Liver (tissue), 9 donors: Measurements from ENCODE around the gene SPTAN1. TPM values are rescaled to one million over a fixed set of nuclear protein-coding genes. Genes with fewer than 3 reads are reported as not detected.

ENCODE experiments used
- DNase-seq: peaks from one replicate; pipeline ENCODE4 v3.0.0-alpha.2; 2017; ENCODE audit warnings: low spot score
- H3K27ac ChIP-seq, 2 donors: one replicate each; pipeline ENCODE4 v1.7.0; 2013; ENCODE audit warnings: inconsistent platforms in 2 of 2, low read length in 2 of 2, control low read depth in 1 of 2, low read depth in 1 of 2, mild to moderate bottlenecking in 1 of 2
- H3K27me3 ChIP-seq, 4 donors: one replicate each; pipeline versions ENCODE4 v1.6.1 to v1.7.0; 2013; ENCODE audit warnings: low read length in 3 of 4, inconsistent platforms in 1 of 4, mild to moderate bottlenecking in 1 of 4, moderate library complexity in 1 of 4; ENCODE audit not compliant: control insufficient read depth in 4 of 4, insufficient read depth in 4 of 4
- H3K36me3 ChIP-seq, 4 donors: one replicate each; pipeline versions ENCODE4 v1.6.1 to v1.7.0; 2013; ENCODE audit warnings: low read length in 3 of 4, mild to moderate bottlenecking in 3 of 4, low read depth in 1 of 4, moderate library complexity in 1 of 4; ENCODE audit not compliant: control insufficient read depth in 4 of 4, insufficient read depth in 3 of 4
- H3K4me1 ChIP-seq, 4 donors: one replicate each; pipeline versions ENCODE4 v1.6.1 to v1.7.0; 2013; ENCODE audit warnings: low read length in 3 of 4, mild to moderate bottlenecking in 3 of 4, moderate library complexity in 1 of 4; ENCODE audit not compliant: control insufficient read depth in 4 of 4, insufficient read depth in 4 of 4
- H3K4me3 ChIP-seq, 3 donors: one replicate each; pipeline versions ENCODE4 v1.6.1 to v1.7.0; 2013; ENCODE audit warnings: low read length in 3 of 3, control low read depth in 1 of 3, low read depth in 1 of 3, mild to moderate bottlenecking in 1 of 3
- H3K9ac ChIP-seq, 2 donors: one replicate each; pipeline ENCODE4 v1.7.0; 2013; ENCODE audit warnings: low read length in 2 of 2, mild to moderate bottlenecking in 2 of 2, moderate library complexity in 2 of 2, control low read depth in 1 of 2, low read depth in 1 of 2
- H3K9me3 ChIP-seq, 4 donors: one replicate each; pipeline versions ENCODE4 v1.6.1 to v1.7.0; 2013; ENCODE audit warnings: low read length in 3 of 4; ENCODE audit not compliant: control insufficient read depth in 4 of 4
- ATF3 ChIP-seq: IDR thresholded peaks from 2 replicates; pipeline ENCODE4 v1.6.1; 2016; ENCODE audit warnings: antibody characterized with exemption
- CTCF ChIP-seq: fragments of 150-350 bp; IDR thresholded peaks from 2 replicates; pipeline ENCODE4 v1.5.1; 2017; ENCODE audit warnings: improper control_type of control experiment, low read depth, low read length; ENCODE audit not compliant: missing input control
- EGR1 ChIP-seq, 2 donors: IDR thresholded peaks; 2 replicates each; pipeline ENCODE4 v1.6.1; 2016 to 2018; ENCODE audit warnings: antibody characterized with exemption in 2 of 2, low read depth in 2 of 2
- FOXA1 ChIP-seq: IDR thresholded peaks from 2 replicates; pipeline ENCODE4 v1.6.1; 2016; ENCODE audit warnings: antibody characterized with exemption
- FOXA2 ChIP-seq: IDR thresholded peaks from 2 replicates; pipeline ENCODE4 v1.6.1; 2016; ENCODE audit warnings: antibody characterized with exemption
- GABPA ChIP-seq, 2 donors: IDR thresholded peaks in 1 of 2; conservative IDR thresholded peaks in 1 of 2; 2 replicates each; pipeline ENCODE4 v1.6.1; 2016; ENCODE audit warnings: antibody characterized with exemption in 2 of 2, mild to moderate bottlenecking in 1 of 2, moderate library complexity in 1 of 2
- JUND ChIP-seq, 2 donors: IDR thresholded peaks; 2 replicates each; pipeline ENCODE4 v1.6.1; 2016; ENCODE audit warnings: antibody characterized with exemption in 2 of 2
- NR2F2 ChIP-seq: IDR thresholded peaks from 2 replicates; pipeline ENCODE4 v1.6.1; 2016; ENCODE audit warnings: antibody characterized with exemption
- RAD21 ChIP-seq, 2 donors: IDR thresholded peaks; 2 replicates each; pipeline ENCODE4 v1.6.1; 2016; ENCODE audit warnings: antibody characterized with exemption in 2 of 2, mild to moderate bottlenecking in 2 of 2
- SP1 ChIP-seq: IDR thresholded peaks from 2 replicates; pipeline ENCODE4 v1.6.1; 2018; ENCODE audit warnings: antibody characterized with exemption, mild to moderate bottlenecking
- TAF1 ChIP-seq: conservative IDR thresholded peaks from 2 replicates; pipeline ENCODE4 v1.6.1; 2016; ENCODE audit warnings: antibody characterized with exemption, mild to moderate bottlenecking
- YY1 ChIP-seq: IDR thresholded peaks from 2 replicates; pipeline ENCODE4 v1.6.1; 2016; ENCODE audit warnings: antibody characterized with exemption, mild to moderate bottlenecking
- WGBS: extraction: QIAGEN DNeasy Blood & Tissue Kit; methylation state at CpG from one replicate; pipeline ENCODE4 v1.1.7; 2013; 5-methylcytosine and 5-hydroxymethylcytosine counted together
- polyA plus RNA-seq, 2 donors: library from polyadenylated mRNA; stranded (reverse) in 1 of 2; unstranded in 1 of 2; fragments of 200-250 nt in 1 of 2; fragments of >200 nt in 1 of 2; fragmentation: Nextera tagmentation in 1 of 2; extraction: Ambion mirVana in 1 of 2; gene quantifications; one replicate each; pipeline versions ENCODE4 v1.2.1 to v1.2.3, GENCODE V29; 2013 to 2015
- total RNA-seq, 2 donors: library from RNA; depleted of rRNA; stranded (reverse); fragments of >200 nt; gene quantifications; one replicate each; pipeline ENCODE4 v1.2.3, GENCODE V29; 2014
- TF ChIP-seq, protein P1 (sequence below): IDR thresholded peaks from 2 replicates; pipeline ENCODE4 v1.6.1; 2016; ENCODE audit warnings: antibody characterized with exemption
- TF ChIP-seq, protein P2 (sequence below): IDR thresholded peaks from 2 replicates; pipeline ENCODE4 v1.6.1; 2016; ENCODE audit warnings: antibody characterized with exemption
- donor health status: healthy.
- donor health status: healthy.
- donor health status: healthy.
- donor health status: healthy.
- donor health status: healthy.

The SPTAN1 gene
- total and polyA plus RNA-seq, 4 donors = 31.3 to 86.5 (median 60.4) TPM

- Histone ChIP-seq H3K9ac (no peak overlapping the region), H3K27ac (no peak overlapping the region), H3K4me3 (no peak overlapping the region), H3K9me3 (no peaks in the 10 kb centered on the region), H3K4me1 (peaks cover 11 to 36% (median 23%) of the 10 kb centered on the region in 4 donors), H3K36me3 (peaks cover 14 to 30% (median 25%) of the 10 kb centered on the region in 4 donors), H3K27me3 (no peaks in the 10 kb centered on the region)
- DNase-seq = no peak
- whole genome bisulfite sequencing = 70% methylated on average over 11 of the region's 11 CpGs
- no peak for TF ChIP-seq RAD21 (IDR thresholded peaks at IDR 0.05)
- no peak for TF ChIP-seq YY1
- TF ChIP-seq, protein P1, sequence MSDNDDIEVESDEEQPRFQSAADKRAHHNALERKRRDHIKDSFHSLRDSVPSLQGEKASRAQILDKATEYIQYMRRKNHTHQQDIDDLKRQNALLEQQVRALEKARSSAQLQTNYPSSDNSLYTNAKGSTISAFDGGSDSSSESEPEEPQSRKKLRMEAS = no peak
Measured at GRCh38 chr9:128633601-128634000, 81.2 kb downstream of the SPTAN1 start.

DNA sequence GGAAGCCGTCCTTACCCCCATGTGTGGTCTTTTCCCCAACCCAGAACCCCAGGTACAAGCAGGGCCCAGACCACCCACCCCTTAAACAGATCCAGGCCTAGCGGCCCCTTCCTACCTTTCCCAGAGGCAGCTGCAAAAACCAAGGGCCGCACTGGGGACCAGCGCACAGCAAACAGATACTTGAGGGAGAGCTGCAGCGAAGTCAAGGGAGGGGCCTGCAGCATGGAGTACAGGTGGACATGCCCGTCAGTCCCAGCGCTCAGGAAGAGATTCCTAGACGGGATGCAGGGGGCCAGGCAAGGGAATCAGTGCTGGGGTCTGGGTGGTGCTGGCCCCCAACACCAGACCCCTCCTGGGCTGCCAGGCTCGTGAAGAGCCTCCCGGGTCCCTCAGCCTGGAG is 81.7 kb downstream of the SPTAN1 start:
- no peak for TF ChIP-seq FOXA2
- no peak for TF ChIP-seq SP1
- TF ChIP-seq TAF1 = no peak
- no peak for TF ChIP-seq FOXA1
- no peak for TF ChIP-seq EGR1 (IDR thresholded peaks at IDR 0.05; ENCODE audit: low read depth in 2 of 2)
- no peak for TF ChIP-seq JUND (IDR thresholded peaks at IDR 0.05)
- TF ChIP-seq CTCF = no peak
- TF ChIP-seq YY1 = no peak
- no peak for TF ChIP-seq GABPA (IDR thresholded peaks at IDR 0.05 in 1 of 2, conservative IDR thresholded peaks at IDR 0.05 in 1 of 2)
- no peak for TF ChIP-seq ATF3
- TF ChIP-seq, protein P2, sequence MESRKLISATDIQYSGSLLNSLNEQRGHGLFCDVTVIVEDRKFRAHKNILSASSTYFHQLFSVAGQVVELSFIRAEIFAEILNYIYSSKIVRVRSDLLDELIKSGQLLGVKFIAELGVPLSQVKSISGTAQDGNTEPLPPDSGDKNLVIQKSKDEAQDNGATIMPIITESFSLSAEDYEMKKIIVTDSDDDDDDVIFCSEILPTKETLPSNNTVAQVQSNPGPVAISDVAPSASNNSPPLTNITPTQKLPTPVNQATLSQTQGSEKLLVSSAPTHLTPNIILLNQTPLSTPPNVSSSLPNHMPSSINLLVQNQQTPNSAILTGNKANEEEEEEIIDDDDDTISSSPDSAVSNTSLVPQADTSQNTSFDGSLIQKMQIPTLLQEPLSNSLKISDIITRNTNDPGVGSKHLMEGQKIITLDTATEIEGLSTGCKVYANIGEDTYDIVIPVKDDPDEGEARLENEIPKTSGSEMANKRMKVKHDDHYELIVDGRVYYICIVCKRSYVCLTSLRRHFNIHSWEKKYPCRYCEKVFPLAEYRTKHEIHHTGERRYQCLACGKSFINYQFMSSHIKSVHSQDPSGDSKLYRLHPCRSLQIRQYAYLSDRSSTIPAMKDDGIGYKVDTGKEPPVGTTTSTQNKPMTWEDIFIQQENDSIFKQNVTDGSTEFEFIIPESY = no peak
- TF ChIP-seq, protein P1 = no peak
- TF ChIP-seq NR2F2 = no peak
- TF ChIP-seq RAD21 (IDR thresholded peaks at IDR 0.05) = no peak
- no peaks in the 10 kb centered on the region for H3K27me3 ChIP-seq
- DNase-seq = no peak
- H3K9me3 ChIP-seq = no peaks in the 10 kb centered on the region
- no peak overlapping the region for H3K9ac ChIP-seq
- peaks cover 14 to 30% (median 23%) of the 10 kb centered on the region in 4 donors for H3K36me3 ChIP-seq
- no peak overlapping the region for H3K27ac ChIP-seq
- peaks cover 8 to 31% (median 19%) of the 10 kb centered on the region in 4 donors for H3K4me1 ChIP-seq
- H3K4me3 ChIP-seq = no peak overlapping the region
- 94% methylated on average over 10 of the region's 10 CpGs for WGBS
